Mesenchymal stem cell (in vitro differentiated cells and primary cell): ENCODE data around the gene PSG1.
"Not testable (repeated sequence)": the region's sequence is repeated elsewhere in the genome, so short reads cannot be mapped to it uniquely, and the experiment has no call there.

Experiments used
- DNase-seq: peaks from one replicate; pipeline ENCODE4 v3.0.0-alpha.2; 2013
- H2AFZ ChIP-seq: one replicate; pipeline ENCODE4 v1.6.1; 2013; ENCODE audit warnings: low read depth, mild to moderate bottlenecking, control low read depth, inconsistent platforms, low read length, moderate library complexity
- H2AK5ac ChIP-seq: 2 replicates; pipeline ENCODE4 v1.6.1; 2013; ENCODE audit warnings: low read length, moderate library complexity, mild to moderate bottlenecking, inconsistent platforms; ENCODE audit not compliant: severe bottlenecking
- H2BK120ac ChIP-seq: one replicate; pipeline ENCODE4 v1.6.1; 2013; ENCODE audit warnings: low read depth, mild to moderate bottlenecking, inconsistent platforms, low read length, moderate library complexity
- H2BK12ac ChIP-seq, 2 experiments: one replicate each; pipeline ENCODE4 v1.6.1; 2013; ENCODE audit warnings: inconsistent platforms in 2 of 2, low read length in 2 of 2, mild to moderate bottlenecking in 2 of 2, moderate library complexity in 2 of 2, control low read depth in 1 of 2
- H2BK15ac ChIP-seq: one replicate; pipeline ENCODE4 v1.6.1; 2013; ENCODE audit warnings: mild to moderate bottlenecking, low read depth, inconsistent platforms; ENCODE audit not compliant: poor library complexity, severe bottlenecking
- H2BK5ac ChIP-seq: 2 replicates; pipeline ENCODE4 v1.6.1; 2013; ENCODE audit warnings: low read depth, mild to moderate bottlenecking, low read length, control low read depth, inconsistent platforms; ENCODE audit not compliant: poor library complexity, severe bottlenecking
- H3K14ac ChIP-seq, 2 experiments: one replicate each; pipeline ENCODE4 v1.6.1; 2013; ENCODE audit warnings: inconsistent platforms in 2 of 2, low read length in 2 of 2, control low read depth in 1 of 2, mild to moderate bottlenecking in 1 of 2, moderate library complexity in 1 of 2
- H3K18ac ChIP-seq, 2 experiments: one replicate each; pipeline ENCODE4 v1.6.1; 2013; ENCODE audit warnings: inconsistent platforms in 2 of 2, low read length in 2 of 2, control low read depth in 1 of 2, low read depth in 1 of 2, mild to moderate bottlenecking in 1 of 2
- H3K23ac ChIP-seq, 2 experiments: one replicate each; pipeline ENCODE4 v1.6.1; 2013; ENCODE audit warnings: inconsistent platforms in 2 of 2, low read length in 2 of 2, mild to moderate bottlenecking in 2 of 2, moderate library complexity in 2 of 2, control low read depth in 1 of 2
- H3K27ac ChIP-seq: 2 replicates; pipeline ENCODE4 v1.5.1; 2013; ENCODE audit warnings: mild to moderate bottlenecking, moderate library complexity, low read length, control low read depth, inconsistent platforms; ENCODE audit not compliant: poor library complexity, severe bottlenecking
- H3K27me3 ChIP-seq, 2 experiments: 2 replicates each; pipeline versions ENCODE4 v1.6.1 to v1.7.0; 2013; ENCODE audit warnings: low read length in 2 of 2, mild to moderate bottlenecking in 2 of 2, moderate library complexity in 2 of 2, control low read depth in 1 of 2, inconsistent platforms in 1 of 2; ENCODE audit not compliant: control insufficient read depth in 1 of 2, insufficient read depth in 1 of 2
- H3K36me3 ChIP-seq, 2 experiments: 2 replicates each; pipeline versions ENCODE4 v1.6.1 to v1.7.0; 2013; ENCODE audit warnings: low read length in 2 of 2, control low read depth in 1 of 2, inconsistent platforms in 1 of 2, low read depth in 1 of 2, mild to moderate bottlenecking in 1 of 2; ENCODE audit not compliant: insufficient read depth in 2 of 2, control insufficient read depth in 1 of 2
- H3K4ac ChIP-seq, 2 experiments: one replicate each; pipeline ENCODE4 v1.6.1; 2013; ENCODE audit warnings: inconsistent platforms in 2 of 2, low read length in 2 of 2, mild to moderate bottlenecking in 2 of 2, moderate library complexity in 2 of 2, control low read depth in 1 of 2, low read depth in 1 of 2
- H3K4me1 ChIP-seq: 2 replicates; pipeline ENCODE4 v1.6.1; 2013; ENCODE audit warnings: low read depth, low read length, control low read depth; ENCODE audit not compliant: control insufficient read depth, insufficient read depth
- H3K4me2 ChIP-seq: 2 replicates; pipeline ENCODE4 v1.6.1; 2013; ENCODE audit warnings: low read length, mild to moderate bottlenecking, inconsistent platforms; ENCODE audit not compliant: poor library complexity, severe bottlenecking
- H3K4me3 ChIP-seq, 2 experiments: 2 replicates each; pipeline versions ENCODE4 v1.5.1 to v1.7.0; 2013; ENCODE audit warnings: low read length in 2 of 2, mild to moderate bottlenecking in 2 of 2, control low read depth in 1 of 2, low read depth in 1 of 2; ENCODE audit not compliant: insufficient read depth in 1 of 2
- H3K79me1 ChIP-seq: replicated peaks from 2 replicates; pipeline ENCODE4 v1.6.1; 2013; ENCODE audit warnings: mild to moderate bottlenecking, control low read depth, low read length, inconsistent platforms; ENCODE audit not compliant: poor library complexity, severe bottlenecking
- H3K9ac ChIP-seq: 2 replicates; pipeline ENCODE4 v1.7.0; 2013; ENCODE audit warnings: mild to moderate bottlenecking, low read length, moderate library complexity
- H3K9me3 ChIP-seq: 2 replicates; pipeline ENCODE4 v1.7.0; 2013; ENCODE audit warnings: mild to moderate bottlenecking, low read length; ENCODE audit not compliant: control insufficient read depth
- H4K8ac ChIP-seq: one replicate; pipeline ENCODE4 v1.6.1; 2013; ENCODE audit warnings: inconsistent platforms, mild to moderate bottlenecking, low read length, moderate library complexity
- H4K91ac ChIP-seq: one replicate; pipeline ENCODE4 v1.6.1; 2013; ENCODE audit warnings: mild to moderate bottlenecking, low read length, inconsistent platforms
- WGBS: methylation state at CpG from one replicate; pipeline ENCODE4 v1.1.7; 2013; ENCODE audit warnings: mixed read lengths; 5-methylcytosine and 5-hydroxymethylcytosine counted together

The PSG1 gene

DNA sequence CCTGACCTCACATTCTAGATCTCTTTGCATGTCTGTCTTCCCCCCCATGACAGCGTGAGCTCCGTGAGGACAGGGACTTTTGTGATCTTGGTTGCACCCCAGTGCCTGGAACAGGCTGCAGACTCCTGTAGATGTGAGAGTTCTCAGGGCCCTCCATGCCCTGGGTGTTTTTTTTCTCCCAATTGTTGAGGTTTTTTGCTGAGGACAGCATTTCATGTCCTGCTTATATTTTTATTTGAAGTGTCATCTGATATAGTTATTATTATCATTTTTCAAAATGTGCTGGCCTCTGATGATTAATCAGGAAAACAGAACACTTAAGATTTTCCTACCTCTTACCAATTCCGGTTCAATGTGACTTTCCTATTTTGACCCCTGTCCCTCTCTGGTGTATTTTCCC, 24.8 kb downstream of the PSG1 start:
- H3K9ac ChIP-seq, H2AFZ ChIP-seq, H3K18ac ChIP-seq, H2BK120ac ChIP-seq, H3K4me1 ChIP-seq, H3K36me3 ChIP-seq, H3K4me2 ChIP-seq, H4K8ac ChIP-seq, H3K27me3 ChIP-seq, H3K4ac ChIP-seq, H3K79me1 ChIP-seq, H3K23ac ChIP-seq, H2BK12ac ChIP-seq, H4K91ac ChIP-seq, H2AK5ac ChIP-seq, H2BK5ac ChIP-seq, H3K9me3 ChIP-seq, H3K14ac ChIP-seq, H3K4me3 ChIP-seq, H3K27ac ChIP-seq, DNase-seq, H2BK15ac ChIP-seq: not testable (repeated sequence)
- 67% methylated on average over 1 of the region's 3 CpGs for WGBS

DNA sequence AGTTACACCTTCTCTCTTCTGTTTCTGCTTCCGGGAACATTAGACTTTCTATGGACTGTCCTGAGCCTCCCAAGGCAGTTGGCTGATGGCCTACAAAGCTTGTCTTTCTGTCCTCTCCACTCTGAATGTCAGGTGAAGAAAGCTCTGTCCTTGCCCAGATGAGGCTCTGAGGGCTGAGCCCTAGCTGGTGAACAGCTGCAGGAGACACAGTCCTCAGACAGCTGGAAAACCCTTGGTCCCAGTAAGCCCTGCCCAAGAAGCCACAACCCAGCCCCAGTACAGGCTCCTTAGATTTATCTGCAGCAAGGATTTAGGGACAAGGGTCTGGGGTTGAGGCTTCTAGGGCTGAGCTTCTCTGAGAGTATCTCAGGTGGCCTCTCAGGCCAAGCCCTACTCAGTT, 26.3 kb downstream of the PSG1 start:
- H2BK12ac ChIP-seq, DNase-seq, H3K27me3 ChIP-seq, H3K4me2 ChIP-seq, H2BK5ac ChIP-seq, H3K79me1 ChIP-seq, H3K4me1 ChIP-seq, H2BK15ac ChIP-seq, H3K27ac ChIP-seq, H3K36me3 ChIP-seq, H4K91ac ChIP-seq, H4K8ac ChIP-seq, H2AK5ac ChIP-seq, H3K9me3 ChIP-seq, H3K4me3 ChIP-seq, H2AFZ ChIP-seq, H3K18ac ChIP-seq, H3K4ac ChIP-seq, H3K14ac ChIP-seq, H2BK120ac ChIP-seq, H3K23ac ChIP-seq: not testable (repeated sequence)
- peak overlapping the region; percentile 62 for H3K9ac ChIP-seq
- 57% methylated on average over 1 of the region's 1 CpG for WGBS

DNA sequence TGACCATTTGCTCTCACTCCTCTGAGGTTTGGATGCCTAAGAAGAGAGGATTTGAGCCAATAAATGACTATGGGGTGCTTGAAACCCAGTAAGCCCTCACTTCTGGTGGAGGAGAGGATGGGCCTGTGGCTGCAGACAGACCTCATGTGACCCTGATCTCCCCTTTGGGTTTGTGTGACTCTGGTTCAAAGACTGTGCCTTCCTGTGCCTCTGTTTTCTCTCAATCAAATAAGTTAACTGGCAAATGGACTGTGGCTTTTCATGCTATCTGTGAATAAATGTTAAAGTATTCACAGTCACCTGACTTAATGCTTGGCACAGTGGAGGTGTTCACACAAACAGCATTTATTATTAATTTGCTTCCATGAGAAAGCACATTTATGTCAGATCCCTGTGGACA, 26.7 kb downstream of the PSG1 start:
- not testable (repeated sequence) for H2AFZ ChIP-seq, H3K4me2 ChIP-seq, H3K18ac ChIP-seq, H4K91ac ChIP-seq, H3K9me3 ChIP-seq, H2BK5ac ChIP-seq, H3K23ac ChIP-seq, H3K27ac ChIP-seq, H3K4ac ChIP-seq, H2BK12ac ChIP-seq, H3K79me1 ChIP-seq, H2BK15ac ChIP-seq, H3K14ac ChIP-seq, H3K4me3 ChIP-seq, H3K36me3 ChIP-seq, H3K27me3 ChIP-seq, H3K4me1 ChIP-seq, H4K8ac ChIP-seq, DNase-seq, H2AK5ac ChIP-seq, H2BK120ac ChIP-seq
- H3K9ac ChIP-seq, result peak overlapping the region; percentile 62

DNA sequence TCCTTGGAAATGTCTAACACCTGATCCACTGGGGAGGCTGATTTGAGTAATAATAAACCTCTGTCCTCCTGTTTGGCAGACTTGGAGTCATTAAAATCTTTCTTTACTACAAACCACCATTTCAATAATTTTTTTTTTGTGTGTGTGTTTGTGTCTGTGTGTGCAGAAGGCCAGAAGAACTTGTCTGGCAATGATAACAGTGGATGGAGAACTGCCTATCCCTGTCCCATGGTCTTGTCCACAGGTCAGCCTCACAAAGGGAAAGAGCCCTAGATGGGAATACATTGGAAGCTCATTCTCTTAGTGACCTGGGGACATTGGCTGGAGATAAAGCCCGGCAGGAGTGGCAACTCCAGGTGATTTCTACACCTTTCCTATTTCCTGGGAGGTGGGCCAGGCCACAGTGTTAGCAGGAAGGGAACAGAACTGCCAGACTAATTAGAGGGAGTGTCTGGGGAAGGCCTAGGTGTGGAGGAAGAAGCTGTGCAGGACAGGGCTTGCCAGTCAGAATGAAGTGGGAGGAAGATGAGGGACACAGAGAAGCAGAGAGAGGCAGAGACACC, 27.7 kb downstream of the PSG1 start:
- H2BK5ac ChIP-seq, H3K4me3 ChIP-seq, H3K79me1 ChIP-seq, H3K4me2 ChIP-seq, H3K4ac ChIP-seq, H4K8ac ChIP-seq, H3K27me3 ChIP-seq, H3K23ac ChIP-seq, H3K18ac ChIP-seq, H4K91ac ChIP-seq, H2BK120ac ChIP-seq, H2AK5ac ChIP-seq, H2BK15ac ChIP-seq, H3K9me3 ChIP-seq, H3K27ac ChIP-seq, H3K14ac ChIP-seq, H3K4me1 ChIP-seq, H3K36me3 ChIP-seq, DNase-seq, H2BK12ac ChIP-seq, H2AFZ ChIP-seq: not testable (repeated sequence)
- WGBS, result 70% methylated on average over 1 of the region's 1 CpG
- peak overlapping the region; percentile 79 for H3K9ac ChIP-seq
